Central memory CD4-positive, alpha-beta T cell (primary cell): Measurements from ENCODE around the gene GPRC5C.
"Not testable (repeated sequence)": the region's sequence is repeated elsewhere in the genome, so short reads cannot be mapped to it uniquely, and the experiment has no call there.

Experiments used
- DNase-seq: peaks from one replicate; pipeline ENCODE4 v3.0.0; 2022

GPRC5C gene

GRCh38 chr17:74477411-74477810 is 45.5 kb downstream of the GPRC5C start:
- no peak for DNase-seq

DNA sequence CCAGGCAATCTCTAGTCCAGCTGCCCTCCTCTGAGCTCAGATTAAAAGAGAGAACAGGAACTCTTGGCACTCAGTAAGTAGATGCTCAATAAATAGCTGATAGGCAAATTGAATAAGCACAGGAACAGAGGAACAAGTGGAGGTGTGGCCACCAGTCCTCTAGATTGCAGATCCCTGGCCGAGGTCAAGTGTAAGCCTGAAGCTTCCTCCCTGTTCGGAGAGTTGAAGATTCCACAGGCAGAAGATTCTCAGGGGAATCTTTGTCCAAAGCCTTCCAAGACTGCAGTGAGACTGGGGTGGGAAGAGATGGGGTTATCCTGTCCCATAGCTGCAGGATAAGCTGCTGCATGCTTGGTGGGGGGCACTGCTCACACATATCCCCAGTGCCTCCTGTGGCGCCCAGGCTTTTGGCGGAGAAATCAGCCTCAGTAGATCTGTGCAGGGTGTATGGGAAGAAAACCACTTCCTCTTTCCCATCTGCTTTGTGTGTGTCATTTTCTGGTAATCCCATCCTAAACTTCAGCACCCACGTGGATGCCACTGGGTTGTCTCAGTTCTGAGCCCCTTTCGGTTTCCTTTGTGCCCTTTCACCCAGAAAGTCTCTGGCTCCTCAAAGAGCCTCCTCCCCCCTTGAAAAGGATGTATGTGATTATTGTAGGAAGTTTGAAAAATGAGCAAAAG is 46.7 kb downstream of the GPRC5C start:
- DNase-seq: peak; percentile 64

GRCh38 chr17:74480290-74480689 is 48.4 kb downstream of the GPRC5C start:
- DNase-seq: no peak

DNA sequence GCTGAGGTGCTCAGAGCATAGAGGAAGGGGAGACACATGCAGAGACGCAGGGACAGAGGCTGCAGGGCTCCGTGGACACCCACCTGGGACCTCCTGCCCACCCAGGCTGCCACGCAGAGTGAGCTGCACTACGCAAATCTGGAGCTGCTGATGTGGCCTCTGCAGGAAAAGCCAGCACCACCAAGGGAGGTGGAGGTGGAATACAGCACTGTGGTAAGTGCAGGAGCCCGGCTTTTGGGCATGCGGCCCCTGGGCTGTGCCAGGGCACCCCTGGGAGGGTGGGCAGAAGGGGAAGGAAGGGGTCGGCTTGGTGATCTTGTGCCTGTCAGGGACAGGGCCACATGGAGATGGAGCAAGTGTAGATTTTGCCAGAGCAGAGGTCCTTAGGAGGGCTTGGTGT is 49.7 kb downstream of the GPRC5C start:
- no peak for DNase-seq

DNA sequence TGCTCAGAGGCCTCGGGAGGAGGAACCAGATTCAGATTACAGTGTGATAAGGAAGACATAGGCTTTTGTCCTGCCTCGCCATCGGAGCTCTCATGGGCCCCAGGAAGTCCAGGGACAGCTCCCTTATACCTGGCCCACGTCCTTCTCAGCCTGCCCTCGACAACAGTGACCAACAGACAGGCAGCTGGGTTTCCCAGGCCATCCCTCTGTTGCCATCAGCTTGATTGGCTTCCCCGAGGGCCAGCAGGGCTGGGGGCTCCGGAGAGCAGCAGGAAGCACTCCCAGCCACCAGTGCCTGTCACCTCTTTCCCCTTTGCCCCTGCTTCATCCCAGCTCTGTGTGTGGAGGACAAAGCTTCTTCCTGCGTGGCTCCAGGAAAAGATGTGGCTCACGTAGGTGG is 52.2 kb downstream of the GPRC5C start:
- DNase-seq: no peak

- DNase-seq: no peak
Observed at GRCh38 chr17:74485022-74485743, 53.3 kb downstream of the GPRC5C start.

DNA sequence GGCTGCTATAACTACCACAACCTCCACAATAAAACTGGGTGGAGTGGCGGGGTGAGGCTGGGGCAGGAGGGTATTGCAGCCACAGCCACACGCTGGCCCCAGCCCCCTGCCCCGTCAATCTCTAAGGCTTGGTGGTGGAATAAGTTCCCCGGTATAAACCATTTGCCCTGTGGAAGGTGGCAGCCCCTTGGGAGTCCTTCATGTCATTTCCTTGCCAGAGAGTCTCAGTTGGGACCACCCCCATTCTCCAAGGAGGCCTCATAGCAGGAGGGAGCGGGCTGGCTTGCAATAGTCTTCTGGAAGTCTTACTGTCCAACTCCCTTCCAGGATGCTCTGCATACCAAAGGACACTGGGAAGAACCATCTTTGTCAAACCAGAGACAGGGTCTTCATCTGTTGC is 54.0 kb downstream of the GPRC5C start:
- no peak for DNase-seq

DNA sequence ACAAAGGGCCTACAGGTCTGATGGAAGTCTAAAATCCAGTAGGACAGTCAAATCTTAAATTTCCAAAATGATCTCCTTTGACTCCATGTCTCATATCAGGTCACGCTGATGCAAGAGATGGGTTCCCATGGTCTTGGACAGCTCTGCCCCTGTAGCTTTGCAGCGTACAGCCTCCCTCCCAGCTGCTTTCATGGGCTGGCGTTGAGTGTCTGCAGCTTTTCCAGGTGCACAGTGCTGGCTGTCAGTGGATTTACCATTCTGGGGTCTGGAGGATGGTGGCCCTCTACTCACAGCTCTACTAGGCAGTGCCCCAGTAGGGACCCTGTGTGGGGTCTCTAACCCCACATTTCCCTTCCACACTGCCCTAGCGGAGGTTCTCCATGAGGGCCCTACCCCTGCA is 56.4 kb downstream of the GPRC5C start:
- DNase-seq: not testable (repeated sequence)

- DNase-seq: no peak
Observed at GRCh38 chr17:74490716-74491115, 58.8 kb downstream of the GPRC5C start.

DNA sequence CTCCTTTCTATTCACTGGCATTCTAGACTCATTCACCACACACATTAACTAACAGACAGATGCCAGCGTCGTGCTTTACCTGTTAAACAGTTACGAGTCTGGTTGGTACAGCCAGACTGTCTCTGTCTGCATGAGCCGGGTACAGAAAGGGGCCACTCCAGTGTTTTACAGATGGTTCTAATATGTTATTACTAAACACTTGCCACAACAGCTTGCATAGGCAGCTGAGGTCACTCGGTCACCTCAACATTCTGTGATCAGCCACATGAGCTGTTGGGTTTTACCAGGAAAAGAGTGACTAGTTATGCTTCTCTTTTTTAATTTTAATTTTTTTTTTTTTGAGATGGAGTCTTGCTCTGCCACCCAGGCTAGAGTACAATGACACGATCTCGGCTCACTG is 59.7 kb downstream of the GPRC5C start:
- DNase-seq: no peak

- peak; percentile 56 for DNase-seq
Observed at GRCh38 chr17:74493331-74493833, 61.5 kb downstream of the GPRC5C start.
